Loucy (cell line): ENCODE measurements around the gene MCTP2.

Experiments
- H2AFZ ChIP-seq: fragments of 200-600 bp; sonication (generic); 2 replicates; pipeline ENCODE4 v1.6.0; 2016; ENCODE audit warnings: antibody characterized with exemption, mild to moderate bottlenecking, low read length, moderate library complexity
- H3F3A ChIP-seq: fragments of 200-600 bp; 2 replicates; pipeline ENCODE4 v1.6.0; 2016; ENCODE audit warnings: antibody characterized with exemption, low read depth, mild to moderate bottlenecking
- H3K27me3 ChIP-seq: fragments of 200-600 bp; sonication (generic); 2 replicates; pipeline ENCODE4 v1.6.1; 2014; ENCODE audit warnings: low read length, mild to moderate bottlenecking; ENCODE audit not compliant: insufficient read depth, poor library complexity, severe bottlenecking
- H3K36me3 ChIP-seq: fragments of 200-600 bp; sonication (generic); 2 replicates; pipeline ENCODE4 v1.6.1; 2016; ENCODE audit warnings: low read length; ENCODE audit not compliant: insufficient read depth
- H3K4me1 ChIP-seq: fragments of 200-600 bp; sonication (generic); 2 replicates; pipeline ENCODE4 v1.5.1; 2014; ENCODE audit warnings: low read length, mild to moderate bottlenecking; ENCODE audit not compliant: insufficient read depth, poor library complexity, severe bottlenecking
- H3K4me2 ChIP-seq: fragments of 200-600 bp; sonication (generic); 2 replicates; pipeline ENCODE4 v1.6.0; 2014; ENCODE audit warnings: antibody characterized with exemption, low read length, low read depth, mild to moderate bottlenecking; ENCODE audit not compliant: poor library complexity, severe bottlenecking
- H3K4me3 ChIP-seq: fragments of 200-600 bp; sonication (generic); 2 replicates; pipeline ENCODE4 v1.5.1; 2014; ENCODE audit warnings: low read length, mild to moderate bottlenecking, mixed read lengths; ENCODE audit not compliant: poor library complexity, severe bottlenecking
- H3K79me2 ChIP-seq: fragments of 200-600 bp; sonication (generic); 2 replicates; pipeline ENCODE4 v1.6.1; 2014; ENCODE audit warnings: low read length; ENCODE audit not compliant: insufficient read depth
- H3K9ac ChIP-seq: fragments of 200-600 bp; sonication (generic); 2 replicates; pipeline ENCODE4 v1.6.0; 2014; ENCODE audit warnings: mild to moderate bottlenecking, low read depth, low read length, moderate library complexity; ENCODE audit not compliant: poor library complexity, severe bottlenecking
- H3K9me2 ChIP-seq: fragments of 200-600 bp; sonication (generic); replicated peaks from 2 replicates; pipeline ENCODE4 v1.6.1; 2016; ENCODE audit warnings: low read depth, low read length, mixed read lengths
- H3K9me3 ChIP-seq: fragments of 200-600 bp; sonication (generic); 2 replicates; pipeline ENCODE4 v1.6.1; 2014; ENCODE audit warnings: mild to moderate bottlenecking, antibody characterized with exemption, low read length, low read depth; ENCODE audit not compliant: insufficient read depth
- H4K20me1 ChIP-seq: fragments of 200-600 bp; sonication (generic); 2 replicates; pipeline ENCODE4 v1.6.0; 2014; ENCODE audit warnings: antibody characterized with exemption, low read length, mild to moderate bottlenecking; ENCODE audit not compliant: insufficient read depth, poor library complexity, severe bottlenecking
- CTCF ChIP-seq: fragments of 200-600 bp; sonication (generic); conservative IDR thresholded peaks from 2 replicates; pipeline ENCODE4 v1.5.1; 2014; ENCODE audit warnings: mild to moderate bottlenecking, antibody characterized with exemption, low read length
- EZH2phosphoT487 ChIP-seq: fragments of 200-600 bp; IDR thresholded peaks from 2 replicates; pipeline ENCODE4 v1.6.1; 2018; ENCODE audit warnings: antibody characterized with exemption, mild to moderate bottlenecking, moderate library complexity, borderline replicate concordance

The MCTP2 gene

GRCh38 chr15:94305133-94305532, 73.8 kb downstream of the MCTP2 start:
- Histone ChIP-seq H3K4me1 (peaks cover 86% of the 10 kb centered on the region), H3K36me3 (peaks cover 62% of the 10 kb centered on the region), H3K4me3 (peak overlapping the region; percentile 72), H3K9me3 (no peaks in the 10 kb centered on the region), H3K79me2 (peaks cover 97% of the 10 kb centered on the region), H3K27me3 (no peaks in the 10 kb centered on the region), H4K20me1 (peaks cover 52% of the 10 kb centered on the region), H3K4me2 (peak overlapping the region; percentile 93), H3K9ac (peak overlapping the region; percentile 70), H3K9me2 (no peaks in the 10 kb centered on the region), H2AFZ (no peak overlapping the region), H3F3A (0 out of 2 replicates have a peak, but pooled peaks cover 3% of the 10 kb centered on the region)
- TF ChIP-seq CTCF = no peak
- TF ChIP-seq EZH2phosphoT487 = no peak

GRCh38 chr15:94306700-94307650, 75.6 kb downstream of the MCTP2 start:
- Histone ChIP-seq H3K36me3 (peaks cover 73% of the 10 kb centered on the region), H3K9ac (peak overlapping the region; percentile 70), H3K4me1 (peaks cover 78% of the 10 kb centered on the region), H2AFZ (no peak overlapping the region), H3K4me3 (peak overlapping the region; percentile 72), H4K20me1 (peaks cover 65% of the 10 kb centered on the region), H3K79me2 (peaks cover 97% of the 10 kb centered on the region), H3K9me3 (no peaks in the 10 kb centered on the region), H3K27me3 (no peaks in the 10 kb centered on the region), H3F3A (0 out of 2 replicates have a peak, but pooled peaks cover 3% of the 10 kb centered on the region), H3K4me2 (peak overlapping the region; percentile 93), H3K9me2 (no peaks in the 10 kb centered on the region)
- TF ChIP-seq CTCF = no peak
- TF ChIP-seq EZH2phosphoT487 = no peak

GRCh38 chr15:94312946-94313345, 81.6 kb downstream of the MCTP2 start:
- Histone ChIP-seq H3K79me2 (peaks cover 99% of the 10 kb centered on the region), H3K9me2 (no peaks in the 10 kb centered on the region), H3K27me3 (no peaks in the 10 kb centered on the region), H3K36me3 (peaks cover 88% of the 10 kb centered on the region), H3K4me1 (peaks cover 47% of the 10 kb centered on the region), H3K4me2 (no peak overlapping the region), H3K9me3 (no peaks in the 10 kb centered on the region), H2AFZ (no peak overlapping the region), H3K4me3 (no peak overlapping the region), H4K20me1 (peaks cover 94% of the 10 kb centered on the region), H3F3A (no peaks in the 10 kb centered on the region), H3K9ac (no peak overlapping the region)
- no peak for TF ChIP-seq EZH2phosphoT487
- no peak for TF ChIP-seq CTCF
